Loucy (cell line): Measurements from ENCODE around the gene CAMK1.

Experiments used
- H2AFZ ChIP-seq: fragments of 200-600 bp; sonication (generic); 2 replicates; pipeline ENCODE4 v1.6.0; 2016; ENCODE audit warnings: antibody characterized with exemption, mild to moderate bottlenecking, low read length, moderate library complexity
- H3F3A ChIP-seq: fragments of 200-600 bp; 2 replicates; pipeline ENCODE4 v1.6.0; 2016; ENCODE audit warnings: antibody characterized with exemption, low read depth, mild to moderate bottlenecking
- H3K27me3 ChIP-seq: fragments of 200-600 bp; sonication (generic); 2 replicates; pipeline ENCODE4 v1.6.1; 2014; ENCODE audit warnings: low read length, mild to moderate bottlenecking; ENCODE audit not compliant: insufficient read depth, poor library complexity, severe bottlenecking
- H3K36me3 ChIP-seq: fragments of 200-600 bp; sonication (generic); 2 replicates; pipeline ENCODE4 v1.6.1; 2016; ENCODE audit warnings: low read length; ENCODE audit not compliant: insufficient read depth
- H3K4me1 ChIP-seq: fragments of 200-600 bp; sonication (generic); 2 replicates; pipeline ENCODE4 v1.5.1; 2014; ENCODE audit warnings: low read length, mild to moderate bottlenecking; ENCODE audit not compliant: insufficient read depth, poor library complexity, severe bottlenecking
- H3K4me2 ChIP-seq: fragments of 200-600 bp; sonication (generic); 2 replicates; pipeline ENCODE4 v1.6.0; 2014; ENCODE audit warnings: antibody characterized with exemption, low read length, low read depth, mild to moderate bottlenecking; ENCODE audit not compliant: poor library complexity, severe bottlenecking
- H3K4me3 ChIP-seq: fragments of 200-600 bp; sonication (generic); 2 replicates; pipeline ENCODE4 v1.5.1; 2014; ENCODE audit warnings: low read length, mild to moderate bottlenecking, mixed read lengths; ENCODE audit not compliant: poor library complexity, severe bottlenecking
- H3K79me2 ChIP-seq: fragments of 200-600 bp; sonication (generic); 2 replicates; pipeline ENCODE4 v1.6.1; 2014; ENCODE audit warnings: low read length; ENCODE audit not compliant: insufficient read depth
- H3K9ac ChIP-seq: fragments of 200-600 bp; sonication (generic); 2 replicates; pipeline ENCODE4 v1.6.0; 2014; ENCODE audit warnings: mild to moderate bottlenecking, low read depth, low read length, moderate library complexity; ENCODE audit not compliant: poor library complexity, severe bottlenecking
- H3K9me2 ChIP-seq: fragments of 200-600 bp; sonication (generic); replicated peaks from 2 replicates; pipeline ENCODE4 v1.6.1; 2016; ENCODE audit warnings: low read depth, low read length, mixed read lengths
- H3K9me3 ChIP-seq: fragments of 200-600 bp; sonication (generic); 2 replicates; pipeline ENCODE4 v1.6.1; 2014; ENCODE audit warnings: mild to moderate bottlenecking, antibody characterized with exemption, low read length, low read depth; ENCODE audit not compliant: insufficient read depth
- H4K20me1 ChIP-seq: fragments of 200-600 bp; sonication (generic); 2 replicates; pipeline ENCODE4 v1.6.0; 2014; ENCODE audit warnings: antibody characterized with exemption, low read length, mild to moderate bottlenecking; ENCODE audit not compliant: insufficient read depth, poor library complexity, severe bottlenecking
- CTCF ChIP-seq: fragments of 200-600 bp; sonication (generic); conservative IDR thresholded peaks from 2 replicates; pipeline ENCODE4 v1.5.1; 2014; ENCODE audit warnings: mild to moderate bottlenecking, antibody characterized with exemption, low read length
- EZH2phosphoT487 ChIP-seq: fragments of 200-600 bp; IDR thresholded peaks from 2 replicates; pipeline ENCODE4 v1.6.1; 2018; ENCODE audit warnings: antibody characterized with exemption, mild to moderate bottlenecking, moderate library complexity, borderline replicate concordance

CAMK1 gene

DNA sequence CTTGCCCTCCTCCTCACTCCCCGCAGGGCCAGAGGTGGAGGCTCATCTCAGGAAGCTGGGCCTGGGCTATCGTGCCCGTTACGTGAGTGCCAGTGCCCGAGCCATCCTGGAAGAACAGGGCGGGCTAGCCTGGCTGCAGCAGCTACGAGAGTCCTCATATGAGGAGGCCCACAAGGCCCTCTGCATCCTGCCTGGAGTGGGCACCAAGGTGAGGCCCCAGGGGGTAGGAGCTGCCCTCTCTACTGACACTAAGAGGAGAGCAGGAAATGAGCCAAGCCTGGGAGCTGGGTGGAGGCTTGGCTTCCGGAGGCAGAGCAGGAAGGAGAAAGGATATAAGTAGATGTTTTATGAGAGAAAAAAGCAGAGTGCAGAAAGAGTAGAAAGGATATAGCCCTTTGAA, 15.1 kb downstream of the CAMK1 start:
- peak overlapping the region; percentile 92 for H3K4me2 ChIP-seq

DNA sequence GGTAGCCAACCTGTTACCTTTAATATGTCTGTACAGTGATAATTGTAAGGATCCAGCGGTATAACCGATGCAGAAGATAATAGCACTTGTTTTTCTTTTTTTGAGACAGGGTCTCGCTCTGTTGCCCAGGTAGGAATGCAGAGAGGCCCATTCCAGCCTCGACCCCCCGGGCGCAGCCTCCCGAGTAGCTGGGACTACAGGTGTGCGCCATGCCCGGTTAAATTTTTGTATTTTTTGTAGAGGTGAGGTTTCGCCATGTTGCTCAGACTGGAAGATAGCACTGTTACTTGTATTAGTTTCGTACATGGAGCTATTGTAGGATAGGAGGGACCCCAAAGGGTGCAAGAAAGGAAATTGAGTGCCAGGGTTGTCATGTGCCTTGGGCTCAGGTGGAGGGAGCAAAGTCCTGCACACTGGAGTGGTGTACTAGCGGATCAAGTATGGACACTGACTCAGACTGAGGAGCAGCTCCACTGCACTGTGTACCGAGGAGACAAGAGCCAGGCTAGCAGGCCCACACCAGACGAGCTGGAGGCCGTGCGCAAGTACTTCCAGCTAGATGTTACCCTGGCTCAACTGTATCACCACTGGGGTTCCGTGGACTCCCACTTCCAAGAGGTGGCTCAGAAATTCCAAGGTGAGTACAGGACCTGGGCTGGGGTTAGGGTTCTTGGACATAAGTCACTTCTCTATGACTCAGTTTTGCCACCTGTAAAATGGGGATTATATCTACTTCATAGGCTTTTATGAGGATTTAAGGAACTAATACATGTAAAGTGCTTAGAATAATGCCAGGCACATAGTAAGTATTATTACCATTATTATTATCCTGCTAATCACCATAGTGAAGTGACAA, 19.0 kb downstream of the CAMK1 start:
- Histone ChIP-seq H3K9me2 (no peaks in the 10 kb centered on the region), H4K20me1 (no peaks in the 10 kb centered on the region), H3F3A (peaks cover 4% of the 10 kb centered on the region), H3K9me3 (no peaks in the 10 kb centered on the region), H3K36me3 (peaks cover 29% of the 10 kb centered on the region; the same call in 1 of the 2 replicates), H3K9ac (peak overlapping the region; percentile 88), H3K27me3 (no peaks in the 10 kb centered on the region), H2AFZ (peak overlapping the region; percentile 87; the same call in 1 of the 2 replicates), H3K79me2 (peaks cover 38% of the 10 kb centered on the region), H3K4me3 (peak overlapping the region; percentile 93), H3K4me1 (peaks cover 52% of the 10 kb centered on the region), H3K4me2 (peak overlapping the region; percentile 90)
- TF ChIP-seq EZH2phosphoT487: no peak
- no peak for TF ChIP-seq CTCF

More for the DNA sequence above, 15.1 kb downstream of the CAMK1 start:
- Histone ChIP-seq H4K20me1 (no peaks in the 10 kb centered on the region), H3K27me3 (no peaks in the 10 kb centered on the region), H3K9me3 (no peaks in the 10 kb centered on the region), H3K79me2 (peaks cover 52% of the 10 kb centered on the region), H3K36me3 (peaks cover 23% of the 10 kb centered on the region; the same call in 1 of the 2 replicates), H2AFZ (no peak overlapping the region), H3K9ac (peak overlapping the region; percentile 73), H3K4me1 (peaks cover 46% of the 10 kb centered on the region), H3K4me3 (peak overlapping the region; percentile 74), H3K9me2 (no peaks in the 10 kb centered on the region), H3F3A (peaks cover 4% of the 10 kb centered on the region)
- TF ChIP-seq CTCF: no peak
- no peak for TF ChIP-seq EZH2phosphoT487

GRCh38 chr3:9749645-9750555, 19.8 kb downstream of the CAMK1 start, which contains the start of gene OGG1:
OGG1 (plus strand) TSS chr3:9749952; CDS start chr3:9750287, 335 bp downstream.
- no peaks in the 10 kb centered on the region for H3K27me3 ChIP-seq
- H3K4me3 ChIP-seq: peak within 1 kb of the TSS; percentile 93
- H3K9ac ChIP-seq: peak within 1 kb of the TSS; percentile 88
- H3K36me3 ChIP-seq: peaks cover 38% of the 10 kb centered on the region; the same call in 1 of the 2 replicates
- no peaks in the 10 kb centered on the region for H4K20me1 ChIP-seq
- H2AFZ ChIP-seq: peak within 1 kb of the TSS; percentile 87
- H3K4me2 ChIP-seq: peak within 1 kb of the TSS; percentile 90
- H3K9me2 ChIP-seq: no peaks in the 10 kb centered on the region
- H3K79me2 ChIP-seq: peaks cover 34% of the 10 kb centered on the region
- H3F3A ChIP-seq: peaks cover under 1% of the 10 kb centered on the region
- no peaks in the 10 kb centered on the region for H3K9me3 ChIP-seq
- peaks cover 44% of the 10 kb centered on the region for H3K4me1 ChIP-seq
- no peak for TF ChIP-seq EZH2phosphoT487
- TF ChIP-seq CTCF: no peak
